ENCODE data around the gene NDUFV2. TPM values are rescaled to one million over a fixed set of nuclear protein-coding genes. Genes with fewer than 3 reads are reported as not detected.

NDUFV2 gene
- total and polyA plus RNA-seq, 2 of the 13 experiments (the other 11 are each of a cell fraction or from before 2014, with no cell fraction given), result 216 to 299 TPM

DNA sequence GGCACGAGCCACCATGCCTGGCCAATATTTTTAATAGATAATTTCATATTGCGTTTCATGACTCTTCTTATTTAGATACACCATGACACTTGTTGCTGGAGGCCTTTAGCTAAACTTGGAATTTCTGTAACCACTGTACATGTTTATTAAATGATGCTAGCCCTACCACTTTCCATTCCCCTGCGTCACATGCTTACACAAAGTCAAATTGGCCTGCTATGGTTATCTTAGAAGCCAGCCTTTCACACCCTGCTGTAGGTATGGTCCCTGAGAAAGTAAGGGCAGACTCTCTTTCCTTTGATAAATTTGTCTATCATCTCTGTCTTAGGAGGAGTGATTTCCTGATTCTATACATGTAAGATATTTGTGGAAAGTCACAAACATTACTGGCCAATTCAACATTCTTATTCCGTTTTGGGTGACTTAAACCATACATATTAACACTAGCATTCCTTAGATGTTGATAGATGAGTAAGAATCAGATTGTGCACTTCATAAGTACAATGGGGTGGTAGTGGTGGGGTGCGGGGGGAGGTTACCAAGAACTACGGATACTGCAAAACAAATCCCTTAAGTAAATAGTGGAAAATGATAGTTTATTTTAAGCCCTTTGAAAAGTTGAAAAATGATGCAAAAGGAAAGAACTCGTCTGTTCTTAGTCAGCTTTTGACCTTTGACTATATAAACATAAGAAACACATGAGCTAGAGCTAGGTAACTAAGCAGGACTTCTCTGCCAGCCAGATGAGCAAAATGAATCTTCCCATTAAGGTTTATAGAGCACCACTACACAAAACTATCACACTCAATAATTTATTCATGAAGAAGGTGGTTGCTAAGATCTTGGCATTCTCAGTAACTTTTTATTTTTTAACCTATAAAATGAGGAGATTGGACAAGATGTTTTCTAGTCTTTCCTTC is 7.9 kb upstream of the NDUFV2 start (continued):
- TF ChIP-seq, protein P1, sequence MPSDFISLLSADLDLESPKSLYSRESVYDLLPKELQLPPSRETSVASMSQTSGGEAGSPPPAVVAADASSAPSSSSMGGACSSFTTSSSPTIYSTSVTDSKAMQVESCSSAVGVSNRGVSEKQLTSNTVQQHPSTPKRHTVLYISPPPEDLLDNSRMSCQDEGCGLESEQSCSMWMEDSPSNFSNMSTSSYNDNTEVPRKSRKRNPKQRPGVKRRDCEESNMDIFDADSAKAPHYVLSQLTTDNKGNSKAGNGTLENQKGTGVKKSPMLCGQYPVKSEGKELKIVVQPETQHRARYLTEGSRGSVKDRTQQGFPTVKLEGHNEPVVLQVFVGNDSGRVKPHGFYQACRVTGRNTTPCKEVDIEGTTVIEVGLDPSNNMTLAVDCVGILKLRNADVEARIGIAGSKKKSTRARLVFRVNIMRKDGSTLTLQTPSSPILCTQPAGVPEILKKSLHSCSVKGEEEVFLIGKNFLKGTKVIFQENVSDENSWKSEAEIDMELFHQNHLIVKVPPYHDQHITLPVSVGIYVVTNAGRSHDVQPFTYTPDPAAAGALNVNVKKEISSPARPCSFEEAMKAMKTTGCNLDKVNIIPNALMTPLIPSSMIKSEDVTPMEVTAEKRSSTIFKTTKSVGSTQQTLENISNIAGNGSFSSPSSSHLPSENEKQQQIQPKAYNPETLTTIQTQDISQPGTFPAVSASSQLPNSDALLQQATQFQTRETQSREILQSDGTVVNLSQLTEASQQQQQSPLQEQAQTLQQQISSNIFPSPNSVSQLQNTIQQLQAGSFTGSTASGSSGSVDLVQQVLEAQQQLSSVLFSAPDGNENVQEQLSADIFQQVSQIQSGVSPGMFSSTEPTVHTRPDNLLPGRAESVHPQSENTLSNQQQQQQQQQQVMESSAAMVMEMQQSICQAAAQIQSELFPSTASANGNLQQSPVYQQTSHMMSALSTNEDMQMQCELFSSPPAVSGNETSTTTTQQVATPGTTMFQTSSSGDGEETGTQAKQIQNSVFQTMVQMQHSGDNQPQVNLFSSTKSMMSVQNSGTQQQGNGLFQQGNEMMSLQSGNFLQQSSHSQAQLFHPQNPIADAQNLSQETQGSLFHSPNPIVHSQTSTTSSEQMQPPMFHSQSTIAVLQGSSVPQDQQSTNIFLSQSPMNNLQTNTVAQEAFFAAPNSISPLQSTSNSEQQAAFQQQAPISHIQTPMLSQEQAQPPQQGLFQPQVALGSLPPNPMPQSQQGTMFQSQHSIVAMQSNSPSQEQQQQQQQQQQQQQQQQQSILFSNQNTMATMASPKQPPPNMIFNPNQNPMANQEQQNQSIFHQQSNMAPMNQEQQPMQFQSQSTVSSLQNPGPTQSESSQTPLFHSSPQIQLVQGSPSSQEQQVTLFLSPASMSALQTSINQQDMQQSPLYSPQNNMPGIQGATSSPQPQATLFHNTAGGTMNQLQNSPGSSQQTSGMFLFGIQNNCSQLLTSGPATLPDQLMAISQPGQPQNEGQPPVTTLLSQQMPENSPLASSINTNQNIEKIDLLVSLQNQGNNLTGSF (CRISPR knock-in tag; IDR thresholded peaks at IDR 0.05), result no peak
- TF ChIP-seq ZNF350 (CRISPR knock-in tag; IDR thresholded peaks at IDR 0.05; ENCODE audit: borderline replicate concordance, low read depth) (no peak), TBL1XR1 (IDR thresholded peaks at IDR 0.05; ENCODE audit: borderline replicate concordance, low read length, partially characterized antibody) (peak; percentile 44), ZBTB21 (CRISPR knock-in tag; IDR thresholded peaks at IDR 0.05) (peak; percentile 90), NFRKB (IDR thresholded peaks at IDR 0.05) (no peak), SRSF1 (optimal IDR thresholded peaks at IDR 0.05; ENCODE audit: low read depth, low read length) (no peak), ZNF33A (CRISPR knock-in tag; IDR thresholded peaks at IDR 0.05; ENCODE audit: borderline replicate concordance) (no peak), TCF7 (IDR thresholded peaks at IDR 0.05; ENCODE audit: low read depth) (peak; percentile 86), SIX1 (CRISPR knock-in tag; IDR thresholded peaks at IDR 0.05; ENCODE audit: borderline replicate concordance) (peak; percentile 93; the same call in 1 of the 2 replicates), CREM (IDR thresholded peaks at IDR 0.05) (peak; percentile 56), CREM (CRISPR knock-in tag; IDR thresholded peaks at IDR 0.05) (no peak), HHEX (CRISPR knock-in tag; IDR thresholded peaks at IDR 0.05) (0 out of 2 replicates have a peak, but pooled peaks have one; percentile 49), SKI (IDR thresholded peaks at IDR 0.05; ENCODE audit: partially characterized antibody) (peak; percentile 23), TBX2 (CRISPR knock-in tag; IDR thresholded peaks at IDR 0.05; ENCODE audit: borderline replicate concordance) (no peak), GFI1 (CRISPR knock-in tag; IDR thresholded peaks at IDR 0.05; ENCODE audit: borderline replicate concordance) (peak; percentile 66; the same call in 1 of the 2 replicates), NR2C2 (CRISPR knock-in tag; IDR thresholded peaks at IDR 0.05; ENCODE audit: borderline replicate concordance) (peak; percentile 67; the same call in 1 of the 2 replicates), TARDBP (CRISPR knock-in tag; IDR thresholded peaks at IDR 0.05) (peak; percentile 39; the same call in 1 of the 2 replicates), HMG20B (CRISPR knock-in tag; conservative IDR thresholded peaks at IDR 0.05) (0 out of 2 replicates have a peak, but pooled peaks have one; percentile 58)
- TF ChIP-seq, protein P2, sequence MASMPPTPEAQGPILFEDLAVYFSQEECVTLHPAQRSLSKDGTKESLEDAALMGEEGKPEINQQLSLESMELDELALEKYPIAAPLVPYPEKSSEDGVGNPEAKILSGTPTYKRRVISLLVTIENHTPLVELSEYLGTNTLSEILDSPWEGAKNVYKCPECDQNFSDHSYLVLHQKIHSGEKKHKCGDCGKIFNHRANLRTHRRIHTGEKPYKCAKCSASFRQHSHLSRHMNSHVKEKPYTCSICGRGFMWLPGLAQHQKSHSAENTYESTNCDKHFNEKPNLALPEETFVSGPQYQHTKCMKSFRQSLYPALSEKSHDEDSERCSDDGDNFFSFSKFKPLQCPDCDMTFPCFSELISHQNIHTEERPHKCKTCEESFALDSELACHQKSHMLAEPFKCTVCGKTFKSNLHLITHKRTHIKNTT (CRISPR knock-in tag; IDR thresholded peaks at IDR 0.05), result no peak
- TF ChIP-seq, protein P3, sequence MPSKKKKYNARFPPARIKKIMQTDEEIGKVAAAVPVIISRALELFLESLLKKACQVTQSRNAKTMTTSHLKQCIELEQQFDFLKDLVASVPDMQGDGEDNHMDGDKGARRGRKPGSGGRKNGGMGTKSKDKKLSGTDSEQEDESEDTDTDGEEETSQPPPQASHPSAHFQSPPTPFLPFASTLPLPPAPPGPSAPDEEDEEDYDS (CRISPR knock-in tag; IDR thresholded peaks at IDR 0.05), result no peak; the same call in 1 of the 2 replicates
- TF ChIP-seq, protein P4, sequence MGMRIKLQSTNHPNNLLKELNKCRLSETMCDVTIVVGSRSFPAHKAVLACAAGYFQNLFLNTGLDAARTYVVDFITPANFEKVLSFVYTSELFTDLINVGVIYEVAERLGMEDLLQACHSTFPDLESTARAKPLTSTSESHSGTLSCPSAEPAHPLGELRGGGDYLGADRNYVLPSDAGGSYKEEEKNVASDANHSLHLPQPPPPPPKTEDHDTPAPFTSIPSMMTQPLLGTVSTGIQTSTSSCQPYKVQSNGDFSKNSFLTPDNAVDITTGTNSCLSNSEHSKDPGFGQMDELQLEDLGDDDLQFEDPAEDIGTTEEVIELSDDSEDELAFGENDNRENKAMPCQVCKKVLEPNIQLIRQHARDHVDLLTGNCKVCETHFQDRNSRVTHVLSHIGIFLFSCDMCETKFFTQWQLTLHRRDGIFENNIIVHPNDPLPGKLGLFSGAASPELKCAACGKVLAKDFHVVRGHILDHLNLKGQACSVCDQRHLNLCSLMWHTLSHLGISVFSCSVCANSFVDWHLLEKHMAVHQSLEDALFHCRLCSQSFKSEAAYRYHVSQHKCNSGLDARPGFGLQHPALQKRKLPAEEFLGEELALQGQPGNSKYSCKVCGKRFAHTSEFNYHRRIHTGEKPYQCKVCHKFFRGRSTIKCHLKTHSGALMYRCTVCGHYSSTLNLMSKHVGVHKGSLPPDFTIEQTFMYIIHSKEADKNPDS (CRISPR knock-in tag; IDR thresholded peaks at IDR 0.05), result no peak
